Measurements from ENCODE around the gene CFAP299.
"Not testable (repeated sequence)": the region's sequence is repeated elsewhere in the genome, so short reads cannot be mapped to it uniquely, and the experiment has no call there.

CFAP299 gene

GRCh38 chr4:80390178-80390577, 54.6 kb downstream of the CFAP299 start:
- no peak for DNase-seq (ENCODE audit: low read depth)

- DNase-seq (ENCODE audit: low read depth) = no peak
These were observed 57.9 kb downstream of the CFAP299 start for GRCh38 chr4:80393246-80393969.

GRCh38 chr4:80393970-80394250, 58.4 kb downstream of the CFAP299 start:
- DNase-seq (ENCODE audit: low read depth) = no peak

GRCh38 chr4:80407246-80407645, 71.7 kb downstream of the CFAP299 start:
- no peak for DNase-seq (ENCODE audit: low read depth)

- no peak for DNase-seq (ENCODE audit: low read depth)
These were observed 74.3 kb downstream of the CFAP299 start for GRCh38 chr4:80409809-80410208.

GRCh38 chr4:80412322-80412721, 76.8 kb downstream of the CFAP299 start:
- no peak for DNase-seq (ENCODE audit: low read depth)

- no peak for DNase-seq (ENCODE audit: low read depth)
These were observed 77.6 kb downstream of the CFAP299 start for GRCh38 chr4:80413086-80413485.

- no peak for DNase-seq (ENCODE audit: low read depth)
These were observed 81.5 kb downstream of the CFAP299 start for GRCh38 chr4:80417019-80417418.

GRCh38 chr4:80419946-80420345, 84.4 kb downstream of the CFAP299 start:
- no peak for DNase-seq (ENCODE audit: low read depth)

- DNase-seq (ENCODE audit: low read depth) = no peak
These were observed 85.1 kb downstream of the CFAP299 start for GRCh38 chr4:80420638-80421037.

- DNase-seq (ENCODE audit: low read depth) = no peak
These were observed 87.3 kb downstream of the CFAP299 start for GRCh38 chr4:80422727-80423404.

GRCh38 chr4:80423553-80424224, 88.2 kb downstream of the CFAP299 start:
- DNase-seq (ENCODE audit: low read depth) = no peak

- DNase-seq (ENCODE audit: low read depth) = no peak
These were observed 88.7 kb downstream of the CFAP299 start for GRCh38 chr4:80424225-80424581.

- no peak for DNase-seq (ENCODE audit: low read depth)
These were observed 89.9 kb downstream of the CFAP299 start for GRCh38 chr4:80425124-80426100.

GRCh38 chr4:80431203-80431965, 95.9 kb downstream of the CFAP299 start:
- no peak for DNase-seq (ENCODE audit: low read depth)

GRCh38 chr4:80434238-80434637, 98.7 kb downstream of the CFAP299 start:
- DNase-seq (ENCODE audit: low read depth) = no peak

GRCh38 chr4:80438016-80438415, 102.5 kb downstream of the CFAP299 start:
- no peak for DNase-seq (ENCODE audit: low read depth)

- DNase-seq (ENCODE audit: low read depth) = not testable (repeated sequence)
These were observed 103.9 kb downstream of the CFAP299 start for GRCh38 chr4:80439294-80440061.

GRCh38 chr4:80446248-80446647, 110.7 kb downstream of the CFAP299 start:
- no peak for DNase-seq (ENCODE audit: low read depth)

- DNase-seq (ENCODE audit: low read depth) = no peak
These were observed 111.1 kb downstream of the CFAP299 start for GRCh38 chr4:80446664-80447063.

GRCh38 chr4:80447493-80447892, 112.0 kb downstream of the CFAP299 start:
- no peak for DNase-seq (ENCODE audit: low read depth)

All from stimulated activated CD8-positive, alpha-beta memory T cell treated with anti-CD3 and anti-CD28 coated beads, Interleukin-15, amount 100 ng/mL, for 24 hours (primary cell).